Measurements from ENCODE around the gene GNB5.
"Not testable (repeated sequence)": the region's sequence is repeated elsewhere in the genome, so short reads cannot be mapped to it uniquely, and the experiment has no call there.

The GNB5 gene

DNA sequence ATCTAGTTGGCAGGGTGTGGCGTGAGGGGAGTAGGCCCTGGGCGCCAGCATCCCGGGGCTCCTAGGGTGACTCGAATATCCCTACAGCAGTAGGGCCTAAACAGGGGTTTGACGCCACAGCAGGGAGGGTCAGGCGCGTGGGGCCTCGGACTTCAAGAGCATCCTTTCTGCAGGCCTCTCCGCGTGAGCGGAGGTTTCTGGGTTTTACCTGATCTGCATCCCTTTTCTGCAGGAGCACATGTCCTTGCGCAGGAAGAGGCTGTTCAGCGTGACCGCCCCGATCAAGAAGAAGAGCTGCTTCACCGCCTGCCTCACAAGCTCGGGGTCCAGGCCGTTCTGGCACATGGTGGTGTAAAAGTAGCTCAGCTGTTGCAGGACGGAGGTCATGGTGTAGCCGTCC lies 13.5 kb upstream of the GNB5 start:
- no peak for DNase-seq

DNA sequence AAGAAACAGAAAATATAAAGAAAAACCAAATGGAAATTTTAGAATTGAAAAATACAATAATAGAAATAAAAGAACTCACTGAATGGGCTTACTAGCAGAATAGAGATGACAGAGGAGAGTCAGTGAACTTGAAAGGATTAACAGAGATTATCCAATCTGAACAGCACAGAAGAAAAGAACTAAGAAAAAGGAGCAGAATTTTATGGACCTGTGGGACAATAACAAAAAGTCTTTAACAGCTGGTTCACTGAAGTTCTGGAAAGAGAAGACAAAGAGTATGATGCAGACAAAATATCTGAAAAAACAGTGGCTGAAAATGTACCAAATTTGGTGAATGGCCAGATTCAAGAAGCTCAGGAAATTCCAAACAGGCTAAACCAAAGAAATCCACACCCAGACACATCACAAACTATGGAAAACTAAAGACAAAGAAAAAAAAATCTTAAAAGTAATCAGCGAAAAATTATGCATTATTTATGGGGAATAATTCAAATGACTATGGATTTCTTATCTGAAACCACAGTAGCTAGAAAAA lies 9.7 kb upstream of the GNB5 start:
- DNase-seq, result no peak

DNA sequence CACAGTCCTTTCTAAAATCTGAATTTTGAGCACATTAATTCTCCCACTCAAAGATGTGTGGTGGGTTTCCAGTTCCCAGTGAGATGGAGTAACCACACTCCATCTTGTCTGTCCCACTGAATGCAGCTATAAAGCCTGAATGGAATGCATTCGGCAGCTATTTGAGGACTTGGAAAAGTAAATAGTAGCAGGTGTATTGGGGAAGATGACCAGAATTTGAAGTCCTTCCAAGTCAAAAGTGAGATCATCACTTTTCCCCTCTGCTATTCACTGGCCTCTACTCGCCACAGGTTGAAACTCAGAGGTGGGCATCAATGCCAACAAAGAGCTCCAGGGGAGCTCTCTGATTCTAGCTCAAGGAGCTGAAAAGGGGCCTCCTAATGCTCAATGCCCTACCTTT lies 8.1 kb upstream of the GNB5 start:
- DNase-seq, result no peak

DNA sequence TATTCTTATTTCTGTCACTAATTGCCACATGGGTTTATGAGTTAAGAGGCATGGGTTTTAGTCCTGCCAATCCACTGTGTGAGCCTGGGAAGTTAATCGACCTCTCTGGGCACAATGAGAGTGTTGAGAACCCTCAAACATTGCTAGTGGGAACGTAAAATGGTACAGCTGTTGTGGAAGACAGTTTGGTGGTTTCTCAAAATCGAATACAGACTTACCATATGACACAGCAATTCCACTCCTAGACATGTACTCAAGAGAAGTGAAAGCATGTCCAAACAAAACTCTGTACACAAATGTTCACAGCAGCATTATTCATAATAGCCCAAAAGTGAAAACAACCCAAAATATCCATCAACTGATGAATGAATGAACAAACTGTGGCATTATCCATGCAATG lies 5.7 kb upstream of the GNB5 start:
- DNase-seq, result no peak

GRCh38 chr15:52193791-52194190 lies 2.6 kb upstream of the GNB5 start:
- DNase-seq, result no peak

- no peak for DNase-seq
These were observed 2.1 kb upstream of the GNB5 start for GRCh38 chr15:52193321-52193720.

DNA sequence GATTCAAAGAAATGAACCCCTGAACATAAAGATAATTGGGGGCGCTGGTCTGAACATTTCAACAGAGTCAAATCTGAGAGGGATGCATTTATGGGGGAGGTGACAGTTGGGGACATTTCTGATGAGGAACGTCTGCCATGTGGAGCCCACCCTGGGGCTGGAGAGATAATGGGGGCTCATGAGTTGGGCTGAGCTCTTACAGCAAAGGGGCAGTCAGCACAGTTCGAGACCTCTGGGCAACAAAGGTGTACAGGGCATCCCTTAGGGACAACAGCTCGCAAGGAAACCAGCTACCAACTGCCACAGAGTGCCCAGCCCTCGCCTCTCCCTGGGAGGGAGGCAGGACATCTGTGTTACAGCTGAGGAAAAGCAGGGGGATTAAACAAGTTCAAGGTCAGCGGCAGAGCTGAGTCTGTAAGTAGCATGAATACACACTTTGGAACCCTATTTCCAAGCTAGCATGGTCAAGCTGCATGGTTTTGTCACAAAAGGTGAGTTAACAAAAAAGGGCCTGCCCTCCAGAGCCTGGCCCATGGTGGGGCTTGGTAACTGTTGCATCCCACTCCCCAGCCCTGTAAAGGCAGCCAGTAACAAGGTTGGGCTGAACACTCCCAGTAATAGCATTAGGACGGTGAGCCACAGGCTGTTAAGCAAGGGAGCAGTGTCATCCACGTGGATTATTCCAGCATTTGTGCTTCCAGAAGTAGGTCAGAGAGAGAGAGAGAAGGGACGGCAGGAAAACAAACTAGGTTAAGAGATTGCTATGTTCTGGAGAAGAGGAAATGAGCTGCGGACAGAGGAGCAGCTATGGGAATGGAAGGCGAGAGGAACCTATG lies 4.3 kb downstream of the GNB5 start:
- no peak for DNase-seq

- no peak for DNase-seq
These were observed 6.0 kb downstream of the GNB5 start for GRCh38 chr15:52185151-52185561.

- no peak for DNase-seq
These were observed 6.5 kb downstream of the GNB5 start for GRCh38 chr15:52184721-52185120.

- no peak for DNase-seq
These were observed 7.5 kb downstream of the GNB5 start for GRCh38 chr15:52183562-52184173.

- no peak for DNase-seq
These were observed 9.0 kb downstream of the GNB5 start for GRCh38 chr15:52181938-52182780.

- no peak for DNase-seq
These were observed 10.2 kb downstream of the GNB5 start for GRCh38 chr15:52180851-52181450.

DNA sequence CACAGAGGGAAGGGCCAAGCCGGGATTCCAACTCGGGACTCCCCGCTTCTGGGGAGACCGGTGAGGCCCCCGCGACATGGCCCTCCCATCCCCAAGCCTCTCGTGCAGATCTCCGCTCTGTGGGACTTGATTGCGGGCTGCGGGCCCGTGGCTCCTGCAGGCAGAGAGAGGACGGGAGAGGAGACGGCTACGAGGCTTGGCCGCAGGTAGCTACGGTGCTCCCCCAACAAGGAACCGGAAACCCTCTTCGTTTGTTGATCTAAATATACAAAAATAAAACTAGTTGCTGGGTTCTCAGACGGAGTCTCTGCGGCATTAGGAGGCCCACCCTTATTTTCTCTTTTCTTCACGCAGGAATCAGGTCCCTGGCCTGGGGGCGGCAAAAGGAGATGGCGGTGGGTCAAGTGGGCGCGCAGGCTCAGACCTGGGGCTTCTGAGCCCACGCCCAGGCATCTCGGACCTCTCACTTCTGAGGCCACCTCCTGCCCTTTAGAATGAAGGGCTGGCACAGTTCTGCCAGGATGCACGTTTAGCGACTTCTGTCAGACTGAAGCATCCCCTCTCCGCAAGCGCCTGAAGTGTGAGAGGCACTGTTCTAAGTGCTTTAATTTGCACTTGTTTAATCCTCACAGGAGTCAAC lies 10.9 kb downstream of the GNB5 start:
- peak; percentile 64 for DNase-seq

GRCh38 chr15:52179278-52180195 lies 11.7 kb downstream of the GNB5 start:
- peak; percentile 96 for DNase-seq

DNA sequence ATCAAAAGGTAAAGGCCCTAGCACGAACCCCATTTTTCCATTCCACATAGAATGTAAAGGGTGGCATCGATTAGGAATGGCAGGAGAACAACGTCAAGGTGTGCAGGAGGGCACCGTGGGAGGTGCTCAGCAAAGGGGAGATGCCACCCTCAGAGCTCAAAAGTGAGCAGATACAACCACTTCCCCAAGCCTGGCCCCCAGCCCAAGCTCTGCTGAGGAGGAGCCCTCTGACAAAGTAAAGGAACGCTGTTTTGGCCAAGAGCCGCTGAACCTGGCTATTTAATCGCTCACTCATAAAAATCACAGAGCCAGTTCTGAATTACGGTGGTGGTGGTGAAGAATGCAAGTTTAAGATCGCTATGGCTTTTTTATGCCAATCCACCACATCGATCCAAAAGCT lies 12.4 kb downstream of the GNB5 start:
- no peak for DNase-seq

DNA sequence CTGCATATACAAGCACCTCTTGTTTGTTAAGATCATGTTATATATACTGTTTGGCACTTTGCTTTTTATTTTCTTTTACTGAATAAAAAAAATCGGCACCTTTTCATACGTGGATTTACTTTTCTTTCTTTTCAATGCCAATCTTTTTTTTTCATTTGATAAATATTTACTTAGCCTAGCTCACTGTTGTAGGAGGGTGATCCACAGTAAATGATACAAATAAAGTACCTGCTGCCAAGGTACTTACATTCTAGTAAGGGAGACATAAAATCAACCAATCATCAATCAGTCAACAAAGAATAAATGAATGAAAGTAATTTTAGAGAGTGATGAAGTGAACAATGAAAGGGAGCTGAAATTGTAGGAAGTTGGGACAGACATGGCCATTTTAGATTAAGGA lies 18.3 kb downstream of the GNB5 start:
- DNase-seq, result no peak

GRCh38 chr15:52171807-52172206 lies 19.4 kb downstream of the GNB5 start:
- peak; percentile 13 for DNase-seq

DNA sequence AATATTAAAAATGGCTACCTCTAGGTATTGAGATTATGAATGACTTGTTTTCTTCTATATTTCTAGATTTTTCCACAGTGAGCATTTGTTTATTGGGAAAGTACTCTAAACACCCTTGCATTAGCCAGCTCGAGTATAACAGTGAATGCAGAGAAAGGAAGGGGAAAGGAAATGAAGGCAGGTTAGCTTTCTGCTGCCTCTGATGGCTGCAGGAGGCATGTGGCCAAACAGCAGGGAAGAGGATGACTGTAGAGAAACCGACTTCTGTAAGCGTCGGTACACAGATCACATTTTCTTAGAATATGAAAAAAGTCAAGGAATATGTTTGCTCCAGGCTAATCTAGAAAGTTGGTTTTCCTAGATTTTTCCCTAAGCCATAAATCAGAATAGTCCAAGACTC lies 19.8 kb downstream of the GNB5 start:
- peak; percentile 57 for DNase-seq

GRCh38 chr15:52170199-52170598 lies 21.0 kb downstream of the GNB5 start:
- DNase-seq, result not testable (repeated sequence)

- DNase-seq, result not testable (repeated sequence)
These were observed 25.6 kb downstream of the GNB5 start for GRCh38 chr15:52165494-52166131.

All from activated effector memory CD4-positive, alpha-beta T cell treated with anti-CD3 and anti-CD28 coated beads, Interleukin-2, amount 50 U/mL, for 16 hours (primary cell).